H1 (cell line): ENCODE data around the gene SLC1A5. TPM values are rescaled to one million over a fixed set of nuclear protein-coding genes. Genes with fewer than 3 reads are reported as not detected.

ENCODE experiments used
- CTCF ChIA-PET: fragments of 300-600 bp; sonication (Branson Sonifier 250); formaldehyde crosslinking; loops from one replicate; lab custom pipeline; 2021; ENCODE audit not compliant: partially characterized antibody; lab: Charles Lee
- POLR2A ChIA-PET: fragments of 300-600 bp; sonication (Branson Sonifier 250); formaldehyde crosslinking; loops from one replicate; lab custom pipeline; 2021; ENCODE audit warnings: inconsistent platforms; ENCODE audit not compliant: partially characterized antibody; lab: Charles Lee
- DNase-seq, 2 experiments: peaks; one replicate each; pipeline versions ENCODE4 v3.0.0 to v3.0.0-alpha.2; 2010 to 2022; ENCODE audit warnings: low spot score in 2 of 2, low read depth in 1 of 2, mixed read lengths in 1 of 2
- FAIRE-seq: peaks from 2 replicates; lab custom pipeline; 2011; peaks lifted over from hg19 to GRCh38; lab: Jason Lieb, UNC
- H2AFZ ChIP-seq: 2 replicates; pipeline ENCODE4 v1.8.1; 2012; ENCODE audit warnings: low read length, inconsistent platforms
- H2AK5ac ChIP-seq: 2 replicates; pipeline ENCODE4 v1.6.1; 2013; ENCODE audit warnings: low read depth, low read length
- H2BK120ac ChIP-seq: replicated peaks from 2 replicates; pipeline ENCODE3; 2013; ENCODE audit warnings: low read depth, low read length, inconsistent platforms
- H2BK12ac ChIP-seq: 2 replicates; pipeline ENCODE4 v1.6.1; 2013; ENCODE audit warnings: low read depth, low read length
- H2BK15ac ChIP-seq: 2 replicates; pipeline ENCODE4 v1.6.1; 2013; ENCODE audit warnings: low read length
- H2BK20ac ChIP-seq: 2 replicates; pipeline ENCODE4 v1.6.1; 2013; ENCODE audit warnings: low read length
- H2BK5ac ChIP-seq: 2 replicates; pipeline ENCODE4 v1.6.1; 2013; ENCODE audit warnings: low read depth, low read length
- H3K14ac ChIP-seq: 2 replicates; pipeline ENCODE4 v1.6.1; 2013; ENCODE audit warnings: inconsistent platforms; ENCODE audit not compliant: insufficient read length
- H3K18ac ChIP-seq: 2 replicates; pipeline ENCODE4 v1.6.1; 2013; ENCODE audit warnings: low read length; ENCODE audit errors: extremely low read depth
- H3K23ac ChIP-seq: 2 replicates; pipeline ENCODE4 v1.6.1; 2013; ENCODE audit warnings: inconsistent platforms; ENCODE audit not compliant: insufficient read length
- H3K23me2 ChIP-seq: 2 replicates; pipeline ENCODE4 v1.6.1; 2013; ENCODE audit warnings: low read depth, low read length
- H3K27ac ChIP-seq: 2 replicates; pipeline ENCODE4 v1.6.1; 2011; ENCODE audit warnings: low read depth, low read length, inconsistent platforms
- H3K27me3 ChIP-seq, 4 experiments: replicated peaks in 1 of 4; 1 replicate in 1 of 4; 2 replicates in 3 of 4; pipeline versions ENCODE4 v1.6.1 to v1.8.1; 2011 to 2013; ENCODE audit warnings: low read length in 3 of 4, mild to moderate bottlenecking in 3 of 4, inconsistent platforms in 2 of 4, mixed read lengths in 2 of 4, moderate library complexity in 1 of 4; ENCODE audit not compliant: control insufficient read depth in 3 of 4, insufficient read depth in 3 of 4; ENCODE audit errors: extremely low read depth in 1 of 4
- H3K36me3 ChIP-seq, 4 experiments: 2 replicates each; pipeline versions ENCODE4 v1.6.1 to v1.8.1; 2011 to 2013; ENCODE audit warnings: mild to moderate bottlenecking in 4 of 4, low read length in 3 of 4, moderate library complexity in 2 of 4, control low read depth in 1 of 4, inconsistent platforms in 1 of 4; ENCODE audit not compliant: insufficient read depth in 4 of 4, control insufficient read depth in 2 of 4
- H3K4ac ChIP-seq: replicated peaks from 2 replicates; pipeline ENCODE3; 2013; ENCODE audit warnings: low read length, low read depth, mixed read lengths, inconsistent platforms; ENCODE audit not compliant: insufficient read length
- H3K4me1 ChIP-seq, 4 experiments: replicated peaks in 1 of 4; 1 replicate in 1 of 4; 2 replicates in 3 of 4; pipeline versions ENCODE4 v1.6.1 to v1.8.1; 2011 to 2013; ENCODE audit warnings: low read length in 3 of 4, inconsistent platforms in 2 of 4, mixed read lengths in 1 of 4; ENCODE audit not compliant: insufficient read depth in 4 of 4, control insufficient read depth in 3 of 4
- H3K4me2 ChIP-seq, 2 experiments: 2 replicates each; pipeline versions ENCODE4 v1.6.1 to v1.8.1; 2011 to 2013; ENCODE audit warnings: low read depth in 2 of 2, low read length in 2 of 2, control low read depth in 1 of 2, inconsistent platforms in 1 of 2, mild to moderate bottlenecking in 1 of 2; ENCODE audit not compliant: insufficient read depth in 1 of 2
- H3K4me3 ChIP-seq, 4 experiments: fragments of 200-600, 300-600 bp in 1 of 4; sonication (generic), shearing (Covaris generic), sonication (Bioruptor Twin) in 1 of 4; 2 replicates each; pipeline versions ENCODE4 v1.5.1 to v1.8.1; 2011 to 2016; ENCODE audit warnings: low read length in 4 of 4, low read depth in 3 of 4, control low read depth in 2 of 4, inconsistent platforms in 2 of 4, mild to moderate bottlenecking in 2 of 4, mixed read lengths in 1 of 4, moderate library complexity in 1 of 4; ENCODE audit not compliant: insufficient read depth in 2 of 4; ENCODE audit errors: extremely low read depth in 1 of 4
- H3K56ac ChIP-seq: replicated peaks from 2 replicates; pipeline ENCODE3; 2013; ENCODE audit warnings: low read depth, mild to moderate bottlenecking, mixed read lengths, low read length, inconsistent platforms; ENCODE audit not compliant: insufficient read length
- H3K79me1 ChIP-seq: 2 replicates; pipeline ENCODE4 v1.6.1; 2013; ENCODE audit warnings: low read depth, low read length, control low read depth
- H3K79me2 ChIP-seq, 2 experiments: 2 replicates each; pipeline versions ENCODE4 v1.6.1 to v1.8.1; 2012 to 2013; ENCODE audit warnings: low read length in 2 of 2, mild to moderate bottlenecking in 2 of 2, inconsistent platforms in 1 of 2; ENCODE audit not compliant: insufficient read depth in 2 of 2, control insufficient read depth in 1 of 2
- H3K9ac ChIP-seq, 4 experiments: replicated peaks in 1 of 4; 1 replicate in 1 of 4; 2 replicates in 3 of 4; pipeline versions ENCODE4 v1.6.1 to v1.8.1; 2011 to 2013; ENCODE audit warnings: low read depth in 3 of 4, low read length in 3 of 4, control low read depth in 2 of 4, mild to moderate bottlenecking in 2 of 4, moderate library complexity in 2 of 4, inconsistent platforms in 1 of 4; ENCODE audit errors: extremely low read depth in 1 of 4
- H3K9me3 ChIP-seq, 2 experiments: 2 replicates each; pipeline versions ENCODE4 v1.6.1 to v1.8.1; 2012 to 2013; ENCODE audit warnings: mild to moderate bottlenecking in 2 of 2, moderate library complexity in 2 of 2, control low read depth in 1 of 2, inconsistent platforms in 1 of 2, low read depth in 1 of 2, low read length in 1 of 2, mixed read lengths in 1 of 2; ENCODE audit not compliant: insufficient read depth in 2 of 2
- H4K20me1 ChIP-seq, 2 experiments: replicated peaks in 1 of 2; 2 replicates each; pipeline versions ENCODE3 to v1.8.1; 2011 to 2013; ENCODE audit warnings: inconsistent platforms in 2 of 2, low read length in 2 of 2, mild to moderate bottlenecking in 1 of 2; ENCODE audit not compliant: insufficient read depth in 2 of 2, control insufficient read depth in 1 of 2
- H4K5ac ChIP-seq: 2 replicates; pipeline ENCODE4 v1.6.1; 2013; ENCODE audit warnings: low read length, low read depth, mixed read lengths, inconsistent platforms; ENCODE audit not compliant: insufficient read length
- H4K8ac ChIP-seq: 2 replicates; pipeline ENCODE4 v1.8.0; 2013; ENCODE audit warnings: mild to moderate bottlenecking, moderate library complexity, low read length, inconsistent platforms; ENCODE audit not compliant: insufficient read depth; ENCODE audit errors: extremely low read depth
- H4K91ac ChIP-seq: replicated peaks from 2 replicates; pipeline ENCODE3; 2013; ENCODE audit warnings: low read length, mixed read lengths, inconsistent platforms; ENCODE audit not compliant: insufficient read length
- ASH2L ChIP-seq: fragments of 200-600, 300-600 bp; sonication (generic); IDR thresholded peaks from one replicate; pipeline ENCODE4 v1.7.1; 2017; ENCODE audit warnings: low read length
- BRCA1 ChIP-seq: IDR thresholded peaks from 2 replicates; pipeline ENCODE4 v1.6.1; 2012; ENCODE audit warnings: low read depth, low read length, improper control_type of control experiment
- CTBP2 ChIP-seq: IDR thresholded peaks from 2 replicates; pipeline ENCODE4 v1.7.0; 2011; ENCODE audit warnings: borderline replicate concordance, mild to moderate bottlenecking, moderate library complexity, mixed read lengths, low read length; ENCODE audit not compliant: insufficient read depth, insufficient read length
- GTF2F1 ChIP-seq: IDR thresholded peaks from 2 replicates; pipeline ENCODE4 v1.6.1; 2012; ENCODE audit warnings: low read depth, low read length, improper control_type of control experiment, borderline replicate concordance
- RBBP5 ChIP-seq: IDR thresholded peaks from 2 replicates; pipeline ENCODE4 v1.7.1; 2012; ENCODE audit warnings: low read depth, mild to moderate bottlenecking, inconsistent platforms, low read length, moderate library complexity, borderline replicate concordance
- RFX5 ChIP-seq: IDR thresholded peaks from 2 replicates; pipeline ENCODE4 v1.6.1; 2011; ENCODE audit warnings: low read depth, low read length, improper control_type of control experiment, borderline replicate concordance
- SAP30 ChIP-seq: fragments of 300-600 bp; sonication (generic); IDR thresholded peaks from 2 replicates; pipeline ENCODE4 v1.7.1; 2012; ENCODE audit warnings: low read length, moderate library complexity, mild to moderate bottlenecking, inconsistent platforms; ENCODE audit not compliant: insufficient read depth, insufficient replicate concordance
- SRF ChIP-seq: IDR thresholded peaks from 2 replicates; pipeline ENCODE4 v1.6.1; 2011; ENCODE audit warnings: mild to moderate bottlenecking, low read depth, low read length, moderate library complexity
- SUZ12 ChIP-seq: fragments of 200-600 bp; sonication (generic); IDR thresholded peaks from 2 replicates; pipeline ENCODE4 v1.6.1; 2012; ENCODE audit warnings: mild to moderate bottlenecking, inconsistent platforms, low read length, moderate library complexity, mixed read lengths
- TEAD4 ChIP-seq: IDR thresholded peaks from 2 replicates; pipeline ENCODE4 v1.6.1; 2012; ENCODE audit warnings: low read depth, low read length, inconsistent platforms, mixed read lengths
- YY1 ChIP-seq: IDR thresholded peaks from 2 replicates; pipeline ENCODE4 v1.6.1; 2011; ENCODE audit warnings: low read depth, mild to moderate bottlenecking, low read length
- ZNF274 ChIP-seq: IDR thresholded peaks from 2 replicates; pipeline ENCODE4 v1.7.0; 2012; ENCODE audit warnings: low read length, borderline replicate concordance; ENCODE audit errors: extremely low read depth
- WGBS, 2 experiments: shearing (Covaris generic) in 1 of 2; methylation state at CpG; one replicate each; pipeline versions ENCODE4 v1.1.6 to v1.1.7; 2013 to 2015; ENCODE audit warnings: low lambda C conversion rate in 2 of 2, mixed read lengths in 2 of 2, inconsistent platforms in 1 of 2, low coverage in 1 of 2, missing lambda C conversion rate in 1 of 2; ENCODE audit not compliant: insufficient replicate concordance in 2 of 2, insufficient coverage in 1 of 2, insufficient read length in 1 of 2; ENCODE audit errors: extremely low coverage in 1 of 2, missing lambda C conversion rate in 1 of 2; 5-methylcytosine and 5-hydroxymethylcytosine counted together
- polyA plus RNA-seq, 7 experiments: library from polyadenylated mRNA; depleted of rRNA in 3 of 7; stranded (reverse) in 5 of 7; unstranded in 2 of 7; fragments of >200 nt in 5 of 7; fragments of 200-250 nt in 2 of 7; gene quantifications; 1 replicate in 5 of 7; 2 replicates in 1 of 7; 4 replicates in 1 of 7; pipeline versions ENCODE4 v1.2.1 to v1.2.3, GENCODE V29; 2011 to 2013; ENCODE audit warnings: missing spikeins in 2 of 7, mixed read lengths in 2 of 7
- total RNA-seq: library from RNA; stranded (reverse); fragmentation: NEBNext Ultra II Directional; extraction: Animal tissue kit (Norgen Biotek cat#: 25700); gene quantifications from 2 replicates; pipeline ENCODE4 v1.2.1, GENCODE V29; 2021

SLC1A5 gene
- total and polyA plus RNA-seq, 2 of the 8 experiments (the other 6 are each of a cell fraction or from before 2014, with no cell fraction given): 291 to 351 TPM

- no peaks in the 10 kb centered on the region for H3K27me3 ChIP-seq
- H3K9ac ChIP-seq: no peak overlapping the region
- H3K14ac ChIP-seq: no peak overlapping the region
- no peak overlapping the region for H3K4me3 ChIP-seq
- H2BK120ac ChIP-seq: no peak overlapping the region
- no peak overlapping the region for H3K18ac ChIP-seq
- H3K4me1 ChIP-seq: no peaks in the 10 kb centered on the region; a peak in 2 of 7 replicates
- H3K79me2 ChIP-seq: peaks cover 0 to 33% of the 10 kb centered on the region in 2 experiments; a peak in 2 of 4 replicates
- no peak overlapping the region for H2BK15ac ChIP-seq
- FAIRE-seq (no peak), DNase-seq (no peak)
- H4K8ac ChIP-seq: peak overlapping the region; percentile 71; the same call in 1 of the 2 replicates
- 90% methylated on average over 20 of the region's 28 CpGs; no CpG with 5 or more reads in 1 of the 2 experiments for WGBS, 2 experiments
- H2AFZ ChIP-seq: no peak overlapping the region
- no peak overlapping the region for H3K4ac ChIP-seq
- H3K79me1 ChIP-seq: peaks cover 3% of the 10 kb centered on the region
- peaks cover 28 to 46% of the 10 kb centered on the region in 2 experiments for H4K20me1 ChIP-seq
- no peak overlapping the region for H3K56ac ChIP-seq
- POLR2A ChIA-PET: interaction anchor here (1.0 to 4.2 kb wide), 3 partner anchors 8 to 22 kb away, joined by 3 to 26 read pairs (median 3); partner anchors contain the start of gene PRKD2
- no peaks in the 10 kb centered on the region for H3K23me2 ChIP-seq
- peaks cover 30 to 63% (median 53%) of the 10 kb centered on the region in 4 experiments for H3K36me3 ChIP-seq
- H2BK5ac ChIP-seq: no peak overlapping the region; the same call in 1 of the 2 replicates
- H3K4me2 ChIP-seq: no peak overlapping the region
- no peak overlapping the region for H4K91ac ChIP-seq
- no peak overlapping the region for H2BK12ac ChIP-seq
- CTCF ChIA-PET: interaction anchor here (0.6 to 15.8 kb wide), 9 partner anchors 10 to 35 kb away, joined by 3 to 188 read pairs (median 6); no protein-coding TSS in a partner anchor
- H3K27ac ChIP-seq: no peak overlapping the region
- H4K5ac ChIP-seq: no peak overlapping the region
- no peak overlapping the region for H2AK5ac ChIP-seq
- no peaks in the 10 kb centered on the region for H3K9me3 ChIP-seq
- H3K23ac ChIP-seq: no peak overlapping the region
- H2BK20ac ChIP-seq: no peak overlapping the region
- TF ChIP-seq RBBP5 (no peak), BRCA1 (no peak), SUZ12 (no peak), SAP30 (no peak), ASH2L (no peak), TEAD4 (no peak), GTF2F1 (no peak), SRF (no peak), CTBP2 (no peak), YY1 (no peak), ZNF274 (no peak), RFX5 (no peak)
Observed at GRCh38 chr19:46732172-46732938, 56.0 kb downstream of the SLC1A5 start.
